CD4-positive, alpha-beta T cell treated with Interleukin-17A for 1 hour (primary cell): Measurements from ENCODE around the gene RGS6.

Experiments used
- DNase-seq: peaks from one replicate; pipeline ENCODE4 v3.0.0-alpha.2; 2020

The RGS6 gene

DNA sequence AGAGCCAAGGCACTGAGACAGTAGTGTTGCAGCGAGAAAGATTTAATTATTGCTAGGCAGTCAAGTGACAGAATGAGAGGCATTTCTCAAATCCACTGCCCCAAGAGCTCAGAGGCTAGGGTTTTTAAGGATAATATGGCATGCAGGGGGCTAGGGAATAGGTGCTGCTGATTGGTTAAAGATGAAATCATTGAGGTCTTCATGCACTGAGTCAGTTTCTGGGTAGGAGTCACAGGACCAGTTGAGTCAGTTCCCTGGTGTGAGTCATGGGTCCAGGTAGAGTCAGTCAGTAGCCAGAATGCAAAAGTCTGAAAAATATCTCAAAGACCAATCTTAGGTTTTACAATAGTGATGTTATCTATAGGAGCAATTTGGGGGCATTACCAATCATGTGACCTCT is 323.8 kb downstream of the RGS6 start:
- no peak for DNase-seq

DNA sequence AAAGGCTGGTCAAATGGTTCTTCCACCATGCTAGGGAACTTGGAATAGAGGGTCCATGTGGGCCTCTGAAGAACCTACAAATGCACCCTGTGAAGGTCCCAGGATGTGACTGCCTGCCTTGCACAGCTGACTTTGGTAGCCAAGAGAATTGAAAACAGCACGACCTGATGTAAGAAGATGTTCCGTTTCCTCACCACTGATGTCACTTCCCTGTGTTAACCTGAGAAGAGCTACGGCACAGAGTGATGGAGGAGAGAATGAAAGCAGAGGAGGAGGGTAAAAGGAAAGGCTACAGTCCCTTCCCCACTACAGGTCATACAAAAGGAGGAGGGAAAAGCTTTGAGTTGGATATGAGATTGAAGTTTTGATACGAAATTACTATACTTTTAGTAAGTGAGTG is 328.8 kb downstream of the RGS6 start:
- no peak for DNase-seq

DNA sequence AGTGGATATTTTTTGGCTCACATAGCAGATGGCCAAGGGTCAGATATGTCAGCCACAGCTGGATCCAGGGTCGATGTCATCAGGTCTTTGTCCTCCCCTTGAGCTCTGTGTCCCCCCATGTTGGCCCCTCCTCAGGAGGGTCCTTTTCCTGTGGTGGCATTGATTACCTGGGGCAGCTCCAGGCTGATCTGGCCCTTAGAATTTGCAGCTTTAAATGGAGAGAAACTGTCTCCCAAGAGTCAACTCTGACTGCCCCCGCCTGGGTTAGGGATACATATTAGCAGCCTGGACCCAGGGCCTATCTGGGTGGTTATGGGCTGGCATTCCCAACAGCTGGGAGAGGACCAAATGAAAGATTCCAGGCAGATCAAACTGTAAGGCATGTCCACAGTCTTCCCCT is 330.5 kb downstream of the RGS6 start:
- DNase-seq = no peak

DNA sequence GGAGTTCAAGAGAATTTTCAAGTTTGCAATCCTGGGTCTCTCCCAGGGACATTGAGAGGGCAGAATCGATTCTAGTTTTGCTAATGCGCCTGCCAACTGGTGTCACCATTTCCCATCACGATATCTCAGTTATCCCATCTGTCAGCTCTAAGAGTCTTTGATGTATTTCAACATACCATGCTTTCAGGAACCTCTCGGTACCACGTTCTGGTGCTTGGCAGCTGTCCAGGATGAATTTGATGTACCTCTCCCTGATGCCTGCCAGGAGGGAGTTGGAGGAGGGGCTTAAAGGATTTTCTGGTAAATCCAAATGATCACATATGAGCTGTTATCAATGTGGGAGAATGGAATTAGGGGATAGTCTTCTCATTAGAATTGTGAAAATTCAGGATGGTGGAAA is 332.5 kb downstream of the RGS6 start:
- no peak for DNase-seq

DNA sequence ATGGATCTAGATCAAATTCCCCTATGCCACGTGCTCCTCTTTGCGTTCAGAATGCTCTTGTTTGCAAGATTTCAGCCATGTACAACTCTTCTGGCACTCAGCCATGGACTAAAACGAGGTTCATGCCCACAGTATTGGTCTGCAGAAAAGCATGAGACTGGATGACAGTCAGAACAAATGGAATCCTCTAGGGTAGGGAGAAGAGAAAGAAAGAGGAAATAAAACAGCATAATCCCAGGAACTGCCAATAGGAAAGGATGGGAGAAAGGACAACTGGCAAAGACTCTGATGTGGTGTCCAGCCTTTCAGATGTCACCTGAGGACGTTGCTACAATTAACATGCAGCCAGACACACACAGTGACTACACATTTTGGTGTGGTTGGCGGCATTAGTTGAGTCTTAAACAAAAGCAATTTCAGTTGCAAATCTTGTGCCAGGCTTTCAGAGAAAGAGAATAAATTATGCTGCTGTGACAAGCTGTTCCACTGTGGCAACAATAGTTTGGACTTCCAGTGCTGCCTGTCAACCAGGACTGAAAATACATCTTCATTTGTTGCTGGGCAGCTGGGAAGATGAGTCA is 338.0 kb downstream of the RGS6 start:
- DNase-seq = no peak

DNA sequence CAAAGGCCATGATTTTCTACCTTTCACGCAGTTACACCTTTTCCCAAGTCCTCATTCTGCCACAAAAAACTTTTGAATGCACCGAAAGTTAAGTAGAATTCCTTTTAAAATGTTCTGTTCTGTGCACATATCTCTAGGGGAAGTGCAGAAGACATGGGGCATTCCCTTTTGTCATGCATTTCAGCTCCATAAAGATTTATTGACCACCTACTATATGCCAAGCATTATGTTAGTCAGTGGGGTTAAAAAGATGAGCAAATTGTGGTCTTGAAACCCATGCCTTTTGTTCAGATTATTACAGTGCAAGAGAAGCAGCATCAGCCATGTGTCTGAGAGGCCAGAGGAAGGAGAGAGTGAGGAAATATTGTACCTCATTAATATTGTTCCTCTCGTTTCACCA is 338.5 kb downstream of the RGS6 start:
- DNase-seq = no peak

DNA sequence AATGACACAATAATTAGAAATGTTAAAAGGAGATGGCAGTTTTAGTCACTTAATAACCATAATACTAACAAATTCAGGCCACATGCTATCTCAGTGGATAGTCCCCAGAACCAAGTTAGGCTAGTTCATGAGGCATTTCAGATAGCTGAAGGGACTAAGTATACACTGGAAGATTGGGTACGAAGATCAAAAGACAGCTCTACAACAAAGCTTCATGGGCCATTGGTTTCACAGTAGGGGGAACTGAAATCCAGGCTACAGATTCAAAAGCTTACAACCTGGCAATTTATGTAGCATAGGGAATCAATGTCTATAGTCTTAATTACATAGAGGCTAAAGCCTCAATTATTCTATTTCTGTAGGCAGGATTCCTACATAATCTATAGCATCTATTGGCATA is 343.0 kb downstream of the RGS6 start:
- no peak for DNase-seq

DNA sequence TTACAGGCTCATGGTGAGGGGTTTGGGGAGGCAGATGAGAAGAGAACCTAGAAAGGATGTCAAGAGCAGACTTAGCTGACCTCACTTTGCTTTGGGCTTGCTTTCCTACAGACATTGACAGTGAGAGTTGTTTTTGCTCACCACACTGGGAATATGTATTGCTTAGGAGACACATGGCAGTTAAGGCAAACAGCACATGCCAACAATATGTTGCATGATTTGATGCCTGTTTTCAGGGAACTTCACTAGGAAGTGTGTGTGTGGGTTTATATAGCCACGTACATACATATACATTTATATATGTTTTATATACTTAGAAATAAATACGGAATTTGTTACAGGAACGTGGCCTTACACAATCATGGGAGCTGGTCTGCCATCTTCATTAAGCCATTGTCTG is 346.1 kb downstream of the RGS6 start:
- no peak for DNase-seq

DNA sequence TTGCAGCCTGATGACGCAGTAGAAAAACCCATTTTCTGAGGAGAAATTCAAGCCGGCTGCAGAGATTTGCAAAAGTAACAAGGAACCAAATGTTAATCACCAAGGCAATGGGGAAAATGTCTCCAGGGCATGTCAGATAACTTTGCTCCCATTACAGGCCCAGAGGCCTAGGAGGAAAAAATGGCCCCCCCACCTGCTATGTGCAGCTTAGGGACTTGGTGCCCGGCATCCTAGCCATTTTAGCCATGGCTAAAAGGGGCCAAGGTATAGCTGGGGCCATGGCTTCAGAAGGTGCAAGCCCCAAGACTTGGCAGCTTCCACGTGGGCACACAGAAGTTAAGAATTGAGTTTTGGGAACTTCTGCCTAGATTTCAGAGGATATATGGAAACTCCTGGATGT is 351.9 kb downstream of the RGS6 start:
- no peak for DNase-seq

DNA sequence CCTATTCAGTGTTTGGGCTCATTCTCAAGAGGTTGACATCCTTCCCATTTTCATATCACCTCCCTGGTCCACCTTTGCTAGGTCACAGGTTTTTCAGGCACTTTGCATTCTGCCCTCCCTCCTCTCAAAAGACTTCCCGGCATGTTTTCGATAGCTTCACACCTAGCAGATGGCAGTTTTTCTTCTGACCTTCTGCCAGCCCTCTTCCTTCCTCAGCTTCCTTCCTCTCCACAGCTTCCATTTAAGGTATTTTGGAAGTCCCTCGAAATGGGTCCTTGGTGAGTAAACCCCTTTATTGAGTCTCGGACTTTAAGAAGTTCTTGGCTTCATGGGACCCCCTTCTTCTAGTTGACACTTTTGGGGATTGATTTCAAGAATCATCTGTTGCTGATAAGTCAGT is 358.0 kb downstream of the RGS6 start:
- no peak for DNase-seq

DNA sequence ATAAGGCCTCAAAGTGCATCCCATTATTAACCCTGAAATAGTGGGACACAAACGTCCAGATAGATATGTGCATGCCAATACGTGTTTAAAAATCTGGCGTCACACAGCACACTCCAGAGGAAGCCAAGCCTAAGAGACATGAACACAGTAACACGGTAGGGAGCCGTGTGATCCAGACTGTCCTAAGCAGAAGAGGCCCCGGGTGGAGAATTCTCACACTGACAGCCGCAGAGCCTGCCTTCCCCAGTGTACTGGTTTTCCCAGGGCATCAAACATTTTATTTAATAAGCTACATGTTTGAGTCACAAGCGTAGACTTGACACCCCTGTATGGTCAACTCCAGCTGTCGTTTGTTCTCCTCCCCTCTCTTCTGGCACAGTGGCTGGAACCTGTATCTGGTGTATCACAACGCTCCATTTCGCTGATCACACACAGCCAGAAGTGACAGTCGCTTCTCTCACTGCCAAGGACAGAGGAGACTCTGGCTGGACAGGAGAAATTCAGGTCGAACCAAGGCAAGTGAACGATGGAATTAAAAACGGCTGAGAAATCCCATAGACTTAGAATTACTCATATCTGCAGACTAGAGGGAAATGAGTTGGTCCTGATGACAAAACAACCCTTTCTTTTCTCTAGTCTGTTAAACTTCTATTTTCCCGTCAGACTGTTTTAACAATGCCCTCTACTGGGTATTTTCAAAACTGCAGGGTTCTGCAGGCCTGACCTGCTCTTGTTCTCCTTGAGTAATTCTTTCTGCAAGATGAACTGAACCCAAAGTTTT is 359.9 kb downstream of the RGS6 start:
- DNase-seq = no peak

DNA sequence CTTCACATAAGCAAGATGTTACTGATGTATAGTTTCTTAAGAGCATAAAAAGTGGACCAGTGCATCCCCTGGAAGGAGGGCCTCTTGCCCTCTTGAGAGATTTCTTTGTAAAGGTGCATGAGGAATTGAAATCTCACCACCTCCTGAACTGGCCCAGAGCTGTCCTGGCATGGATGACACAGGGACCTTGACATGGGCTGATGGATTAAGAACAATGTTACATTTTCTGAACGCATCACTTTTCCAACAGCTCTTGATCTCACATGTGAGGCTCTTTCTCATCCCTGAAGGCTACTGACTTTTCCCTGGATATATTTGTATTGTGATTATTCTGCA is 360.4 kb downstream of the RGS6 start:
- no peak for DNase-seq

DNA sequence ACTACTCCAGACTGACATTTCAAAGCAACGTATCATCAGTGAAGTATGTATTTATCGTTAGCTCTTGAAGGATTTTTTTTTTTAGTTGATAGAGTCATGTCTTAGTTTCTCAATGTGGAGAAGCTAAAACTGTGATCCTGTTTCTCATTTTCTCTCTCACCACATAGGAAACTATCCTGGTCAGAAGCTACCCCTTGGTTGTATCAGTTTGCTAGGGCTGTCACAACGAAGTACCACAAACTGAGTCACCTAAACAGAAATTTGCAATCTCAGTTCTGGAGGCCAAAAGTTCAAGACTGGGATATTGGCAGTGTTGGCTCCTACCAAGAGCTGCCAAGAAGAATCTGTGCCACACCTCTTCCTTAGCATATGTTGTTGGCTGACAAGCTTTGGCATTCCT is 369.1 kb downstream of the RGS6 start:
- no peak for DNase-seq

DNA sequence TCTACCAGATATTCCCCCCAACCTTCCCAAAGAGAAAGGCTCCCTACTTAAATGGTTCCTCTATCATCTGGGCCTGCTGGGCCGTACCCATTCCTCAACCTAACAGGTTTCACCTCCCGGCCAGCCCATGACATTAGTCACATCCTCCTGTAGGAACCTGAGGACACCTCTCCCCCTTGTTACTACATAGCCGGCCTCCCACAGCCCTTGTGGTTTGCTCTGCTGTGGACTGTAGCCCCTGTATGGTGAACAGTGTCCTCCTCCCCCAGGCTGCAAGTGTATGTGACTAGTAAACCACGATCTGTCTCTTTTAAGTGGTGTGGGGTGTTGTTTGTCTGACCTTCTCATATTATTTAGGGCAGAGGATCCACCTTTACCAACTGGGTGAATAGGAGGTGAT is 371.7 kb downstream of the RGS6 start:
- no peak for DNase-seq

DNA sequence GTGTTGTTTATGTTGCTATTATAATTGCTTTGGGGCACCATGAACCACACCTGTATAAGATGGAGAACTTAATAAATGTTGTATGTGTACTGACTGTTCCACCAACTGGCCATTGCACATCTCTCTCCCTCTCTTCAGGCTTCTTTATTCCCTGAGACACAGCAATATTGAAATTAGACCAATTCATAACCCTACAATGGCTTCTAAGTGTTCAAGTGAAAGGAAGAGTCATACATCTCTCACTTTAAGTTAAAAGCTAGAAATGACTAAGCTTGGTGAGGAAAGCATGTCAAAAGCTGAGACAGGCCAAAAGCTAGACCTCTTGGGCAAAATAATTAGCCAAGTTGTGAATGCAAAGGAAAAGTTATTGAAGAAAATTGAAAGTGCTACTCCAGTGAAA is 373.3 kb downstream of the RGS6 start:
- no peak for DNase-seq

DNA sequence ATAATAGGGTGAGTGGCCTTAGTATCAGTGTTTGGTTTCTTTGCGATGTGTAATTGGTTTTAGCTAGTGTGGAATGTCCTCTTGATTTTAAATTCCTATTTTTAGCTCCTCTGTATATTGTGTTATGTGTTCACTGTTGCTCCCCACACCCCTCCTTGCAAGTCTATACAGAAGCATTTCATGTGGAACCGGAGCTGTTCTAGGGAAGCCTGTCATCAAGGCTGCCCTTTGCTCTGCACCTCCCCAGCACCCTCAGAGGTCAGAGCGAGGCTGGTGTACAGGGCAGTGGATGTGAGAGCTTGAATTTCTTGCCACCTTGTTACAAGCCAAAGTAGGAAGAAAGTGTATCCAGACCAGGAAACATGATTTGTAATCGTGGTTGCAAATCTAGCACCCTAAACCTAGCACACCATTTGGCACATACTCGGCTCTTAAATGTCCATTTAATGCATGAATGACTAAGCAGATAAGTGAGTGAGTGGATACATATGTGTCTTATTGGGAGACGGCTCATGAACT is 376.8 kb downstream of the RGS6 start:
- DNase-seq = no peak

DNA sequence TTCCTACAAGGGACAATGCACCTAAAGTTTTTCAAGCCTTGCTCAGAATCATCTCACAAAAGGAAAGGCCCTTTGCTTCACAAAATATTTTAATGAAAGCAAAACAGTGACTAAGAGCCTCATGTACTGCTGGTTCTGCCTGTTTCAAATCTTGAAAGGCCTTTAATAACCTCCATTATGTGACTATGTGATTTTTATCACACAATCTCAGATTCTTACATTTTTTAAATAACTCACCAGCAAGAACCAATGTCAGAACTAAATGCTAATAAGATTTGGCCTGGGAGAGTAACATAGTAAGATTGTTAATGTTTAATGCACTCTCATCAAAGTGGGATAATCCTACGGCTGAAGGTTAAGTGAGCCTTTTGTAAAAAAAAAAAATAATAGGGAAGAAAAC is 378.9 kb downstream of the RGS6 start:
- no peak for DNase-seq

DNA sequence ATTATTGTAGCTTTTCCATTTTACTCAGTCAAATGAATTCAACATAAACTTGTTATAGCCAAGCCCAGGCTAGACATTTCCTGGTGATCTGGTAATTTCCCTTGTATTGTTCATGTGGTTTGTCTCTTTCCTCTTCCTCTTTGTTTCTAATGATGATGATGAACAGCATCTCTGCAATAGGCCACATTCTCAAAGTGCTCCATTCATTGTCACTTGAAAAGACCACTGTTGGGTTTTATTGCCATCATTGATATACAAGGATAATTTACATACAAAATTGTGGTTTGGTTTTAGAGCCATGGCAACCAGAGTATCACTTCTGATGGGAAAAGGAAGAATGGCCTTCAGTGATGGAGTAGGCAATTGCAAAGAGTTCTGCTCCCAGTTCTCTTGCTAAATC is 379.3 kb downstream of the RGS6 start:
- DNase-seq = no peak

DNA sequence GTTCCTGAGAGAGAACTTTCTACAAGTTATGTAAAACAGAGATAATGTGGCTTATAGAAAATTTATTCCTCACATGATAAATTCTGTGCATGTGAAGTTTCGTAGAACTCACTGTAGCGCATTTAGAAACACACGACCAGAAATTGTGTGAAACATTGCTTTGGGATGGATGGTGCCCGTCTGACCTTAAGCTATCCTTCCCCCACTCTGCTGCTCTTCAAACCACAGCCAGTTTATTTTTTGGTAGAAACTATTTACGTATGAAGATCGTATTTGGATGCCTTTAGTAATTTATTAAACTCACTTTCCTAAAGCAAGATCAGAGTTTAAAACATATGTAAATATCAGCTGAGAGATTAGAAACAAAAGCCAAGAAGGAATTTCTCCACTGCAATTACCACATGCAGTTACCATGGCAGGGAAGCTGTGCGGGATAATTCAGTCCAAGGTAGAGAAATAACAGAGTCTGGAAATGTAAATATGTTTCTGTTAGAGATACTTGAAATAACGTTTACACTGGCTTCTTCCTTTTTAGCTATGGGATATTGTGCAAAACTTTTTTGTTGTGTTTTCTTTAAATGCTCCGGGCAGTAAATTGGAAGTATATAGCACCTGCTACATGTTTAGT is 382.7 kb downstream of the RGS6 start:
- no peak for DNase-seq

DNA sequence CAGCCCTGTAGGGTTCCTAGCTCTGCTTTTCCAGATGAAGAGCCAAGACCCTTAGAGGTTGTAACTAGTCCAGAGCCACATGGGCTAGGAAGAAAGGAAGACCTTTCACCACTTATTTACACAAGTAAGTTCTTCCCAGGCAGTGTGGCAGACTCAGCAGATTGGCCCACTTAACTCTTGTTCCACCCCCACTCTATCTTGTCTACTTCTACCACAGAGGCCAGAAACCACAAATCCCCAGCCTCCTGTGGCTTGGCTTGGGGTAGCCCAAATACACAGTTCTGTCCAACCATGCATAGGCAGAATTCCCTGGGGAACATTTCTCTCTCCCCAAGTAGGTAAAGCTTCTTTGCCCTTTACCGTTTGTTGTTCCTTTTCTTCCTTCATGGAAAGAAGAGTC is 383.5 kb downstream of the RGS6 start:
- no peak for DNase-seq

DNA sequence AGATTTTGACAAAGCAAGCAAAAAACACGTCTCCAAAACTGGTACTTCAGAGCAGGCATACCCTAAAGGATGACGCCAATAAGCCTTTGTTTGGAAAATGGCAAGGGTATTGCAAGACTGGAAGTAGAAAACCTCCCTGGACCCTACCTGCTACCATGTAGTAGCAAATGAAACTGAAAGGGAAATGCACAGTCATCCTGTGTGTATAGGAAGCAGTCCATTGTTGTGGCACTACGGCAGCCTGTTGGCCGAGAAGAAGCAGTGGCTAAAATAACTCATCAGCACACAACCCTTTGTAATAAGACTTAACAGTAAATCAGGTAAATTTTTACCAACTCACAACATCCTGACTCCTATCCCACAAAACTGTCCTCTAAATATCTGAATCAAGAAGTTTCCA is 386.4 kb downstream of the RGS6 start:
- no peak for DNase-seq

DNA sequence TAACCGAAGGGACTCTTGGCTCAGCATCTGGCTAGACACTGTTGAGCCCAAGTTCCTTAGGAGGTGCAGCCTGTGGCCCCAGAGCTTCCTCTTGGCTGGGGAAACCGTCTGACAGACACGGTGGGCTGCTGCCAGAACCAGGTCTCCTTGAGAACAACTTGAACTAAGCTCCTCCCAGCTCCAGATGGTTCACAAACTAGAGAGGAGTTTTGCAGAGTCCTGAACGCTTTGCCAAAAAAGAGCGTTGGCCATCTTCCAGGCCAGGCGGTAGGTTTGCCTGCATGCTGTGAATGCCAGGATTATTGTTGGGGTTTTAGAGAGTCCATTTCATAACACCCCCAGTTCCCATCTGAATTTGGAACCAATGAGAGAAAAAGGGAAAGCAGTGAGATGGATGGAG is 399.8 kb downstream of the RGS6 start:
- DNase-seq = no peak

DNA sequence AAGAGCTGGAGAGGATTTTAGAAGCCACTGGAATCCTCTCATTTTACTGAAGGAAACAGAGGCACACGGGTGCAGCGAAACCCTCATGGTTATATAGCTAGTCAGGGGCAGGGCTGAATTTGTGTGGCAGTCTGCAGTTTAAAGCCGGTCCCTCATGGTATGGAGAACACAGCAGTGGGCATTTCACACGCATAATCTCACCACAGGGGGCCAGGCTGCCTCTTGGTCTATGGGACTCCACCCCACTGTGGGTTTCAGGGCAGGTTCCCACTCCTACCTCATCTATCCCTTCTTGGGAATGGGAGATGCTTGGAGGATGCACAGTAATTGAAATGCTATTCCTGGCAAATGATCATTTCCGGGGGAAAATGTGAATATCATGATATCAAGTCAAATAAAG is 400.6 kb downstream of the RGS6 start:
- no peak for DNase-seq

DNA sequence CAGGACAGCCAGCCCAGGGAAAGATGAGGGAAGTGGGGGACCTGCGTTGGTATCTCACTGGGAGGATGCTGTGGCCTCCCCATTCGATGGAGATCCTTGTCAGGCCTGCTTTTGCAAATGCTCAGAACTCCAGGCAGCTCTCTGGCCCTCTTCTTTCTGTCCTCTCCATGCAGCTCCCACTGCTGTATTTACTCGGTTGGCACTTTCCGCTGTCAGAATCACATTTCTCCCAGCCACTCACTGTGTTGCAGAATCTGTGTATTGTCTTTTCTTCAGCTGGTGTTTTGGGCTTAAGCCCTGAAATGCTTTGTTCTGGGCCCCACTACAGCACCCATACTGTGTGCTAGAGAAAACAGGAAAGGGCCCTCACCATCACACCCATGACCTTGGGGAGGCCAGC is 401.1 kb downstream of the RGS6 start:
- no peak for DNase-seq
